SK-N-SH (cell line): Measurements from ENCODE around the gene MIOX. TPM values are rescaled to one million over a fixed set of nuclear protein-coding genes. Genes with fewer than 3 reads are reported as not detected.

Source experiments
- CTCF ChIA-PET: fragments of 300-600, 350-600 bp; formaldehyde crosslinking; extraction: SDS; loops from one replicate; lab custom pipeline; 2021; lab: Yijun Ruan, JAX
- POLR2A ChIA-PET: fragments of 350-600 bp; sonication (Branson Sonifier 250); formaldehyde crosslinking; extraction: SDS; loops from one replicate; lab custom pipeline; 2020; ENCODE audit warnings: antibody characterized with exemption, inconsistent platforms; lab: Yijun Ruan, JAX
- DNase-seq: peaks from one replicate; pipeline ENCODE4 v3.0.0; 2012
- H2AFZ ChIP-seq: fragments of 200-600 bp; sonication (generic); 2 replicates; pipeline ENCODE4 v1.8.1; 2016; ENCODE audit warnings: antibody characterized with exemption, mild to moderate bottlenecking, low read depth
- H3F3A ChIP-seq: fragments of 200-600 bp; sonication (generic); replicated peaks from 2 replicates; pipeline ENCODE3; 2016; ENCODE audit warnings: antibody characterized with exemption, mild to moderate bottlenecking; ENCODE audit not compliant: insufficient read depth
- H3K27ac ChIP-seq, 2 experiments: fragments of 200-500 bp in 1 of 2; fragments of 200-600 bp in 1 of 2; sonication (Bioruptor generic) in 1 of 2; sonication (generic), shearing (Covaris generic) in 1 of 2; 2 replicates each; pipeline versions ENCODE4 v1.5.1 to v1.6.1; 2014 to 2016; ENCODE audit warnings: low read depth in 2 of 2, inconsistent platforms in 1 of 2, low read length in 1 of 2, mild to moderate bottlenecking in 1 of 2, mixed read lengths in 1 of 2
- H3K27me3 ChIP-seq: fragments of 200-600 bp; sonication (generic), shearing (Covaris generic); 2 replicates; pipeline ENCODE4 v1.6.1; 2016; ENCODE audit warnings: mixed run types; ENCODE audit not compliant: insufficient read depth
- H3K36me3 ChIP-seq, 2 experiments: fragments of 200-500 bp in 1 of 2; fragments of 200-600 bp in 1 of 2; sonication (Bioruptor generic) in 1 of 2; sonication (generic) in 1 of 2; replicated peaks in 1 of 2; 2 replicates each; pipeline versions ENCODE3 to v1.5.1; 2014 to 2016; ENCODE audit warnings: low read length in 1 of 2, mild to moderate bottlenecking in 1 of 2; ENCODE audit not compliant: insufficient read depth in 2 of 2, control insufficient read depth in 1 of 2
- H3K4me1 ChIP-seq, 2 experiments: fragments of 200-500 bp in 1 of 2; fragments of 200-600 bp in 1 of 2; sonication (Bioruptor generic) in 1 of 2; sonication (generic), shearing (Covaris generic) in 1 of 2; 2 replicates each; pipeline versions ENCODE4 v1.5.1 to v1.6.1; 2014 to 2016; ENCODE audit warnings: low read depth in 1 of 2, low read length in 1 of 2, mixed run types in 1 of 2; ENCODE audit not compliant: insufficient read depth in 2 of 2, control insufficient read depth in 1 of 2
- H3K4me2 ChIP-seq: fragments of 200-600 bp; sonication (generic), shearing (Covaris generic); 2 replicates; pipeline ENCODE4 v1.6.1; 2017; ENCODE audit warnings: mixed run types
- H3K4me3 ChIP-seq, 2 experiments: fragments of 200-500 bp in 1 of 2; fragments of 200-600 bp in 1 of 2; sonication (Bioruptor generic) in 1 of 2; sonication (generic), shearing (Covaris generic) in 1 of 2; 2 replicates each; pipeline versions ENCODE4 v1.5.1 to v1.8.1; 2014 to 2016; ENCODE audit warnings: low read depth in 2 of 2, inconsistent platforms in 1 of 2, low read length in 1 of 2, mild to moderate bottlenecking in 1 of 2, mixed read lengths in 1 of 2, moderate library complexity in 1 of 2
- H3K79me2 ChIP-seq: fragments of 200-600 bp; sonication (generic); 2 replicates; pipeline ENCODE4 v1.8.1; 2017; ENCODE audit warnings: mild to moderate bottlenecking; ENCODE audit not compliant: insufficient read depth
- H3K9ac ChIP-seq: fragments of 200-600 bp; sonication (generic); 2 replicates; pipeline ENCODE4 v1.6.1; 2017; ENCODE audit warnings: mixed run types
- H3K9me2 ChIP-seq: fragments of 200-600 bp; sonication (generic); 2 replicates; pipeline ENCODE4 v1.6.1; 2017; ENCODE audit warnings: mixed run types
- H3K9me3 ChIP-seq: fragments of 200-600 bp; sonication (generic); 2 replicates; pipeline ENCODE4 v1.6.1; 2017; ENCODE audit warnings: mixed run types, mild to moderate bottlenecking, moderate library complexity
- H4K20me1 ChIP-seq: fragments of 200-600 bp; sonication (generic); 2 replicates; pipeline ENCODE4 v1.6.1; 2017; ENCODE audit warnings: mild to moderate bottlenecking, mixed run types; ENCODE audit not compliant: insufficient read depth
- CHD2 ChIP-seq: fragments of 150-350 bp; IDR thresholded peaks from 2 replicates; pipeline ENCODE4 v1.6.1; 2018; ENCODE audit warnings: low read length; ENCODE audit not compliant: partially characterized antibody
- ELF1 ChIP-seq: IDR thresholded peaks from 2 replicates; pipeline ENCODE4 v1.4.0; 2012
- EP300 ChIP-seq, 2 experiments: IDR thresholded peaks; 2 replicates each; pipeline versions ENCODE4 v1.4.0 to v1.6.1; 2012; ENCODE audit warnings: borderline replicate concordance in 1 of 2, low read depth in 1 of 2, low read length in 1 of 2
- EZH2phosphoT487 ChIP-seq: fragments of 200-600 bp; sonication (generic); IDR thresholded peaks from 2 replicates; pipeline ENCODE4 v1.6.1; 2017; ENCODE audit warnings: low read depth, mixed run types, mild to moderate bottlenecking, antibody characterized with exemption, moderate library complexity, borderline replicate concordance
- GABPA ChIP-seq: IDR thresholded peaks from 2 replicates; pipeline ENCODE4 v1.4.0; 2012; ENCODE audit warnings: low read depth, mild to moderate bottlenecking
- JUND ChIP-seq: IDR thresholded peaks from 2 replicates; pipeline ENCODE4 v1.4.0; 2012
- MEF2A ChIP-seq: IDR thresholded peaks from 2 replicates; pipeline ENCODE4 v1.4.0; 2012; ENCODE audit warnings: low read depth, borderline replicate concordance
- MXI1 ChIP-seq: IDR thresholded peaks from 2 replicates; pipeline ENCODE4 v1.6.1; 2012; ENCODE audit warnings: mild to moderate bottlenecking, low read depth, low read length, improper control_type of control experiment
- RAD21 ChIP-seq: IDR thresholded peaks from 2 replicates; pipeline ENCODE4 v1.6.1; 2012; ENCODE audit warnings: mild to moderate bottlenecking, low read length
- RCOR1 ChIP-seq: fragments of 150-350 bp; IDR thresholded peaks from 2 replicates; pipeline ENCODE4 v1.6.1; 2017; ENCODE audit warnings: antibody characterized with exemption, low read length
- REST ChIP-seq: IDR thresholded peaks from 2 replicates; pipeline ENCODE4 v1.6.1; 2012; ENCODE audit warnings: mild to moderate bottlenecking, low read depth, low read length, moderate library complexity
- RFX5 ChIP-seq: IDR thresholded peaks from 2 replicates; pipeline ENCODE4 v1.6.1; 2012; ENCODE audit warnings: mild to moderate bottlenecking, improper control_type of control experiment, low read length
- RXRA ChIP-seq: IDR thresholded peaks from 2 replicates; pipeline ENCODE4 v1.4.0; 2012; ENCODE audit warnings: low read depth, mild to moderate bottlenecking, borderline replicate concordance
- YY1 ChIP-seq: IDR thresholded peaks from 2 replicates; pipeline ENCODE4 v1.4.0; 2012; ENCODE audit warnings: low read depth, mild to moderate bottlenecking
- WGBS: methylation state at CpG from one replicate; pipeline ENCODE4 v1.1.6; 2017; ENCODE audit warnings: low lambda C conversion rate; 5-methylcytosine and 5-hydroxymethylcytosine counted together
- polyA plus RNA-seq, 3 experiments: library from polyadenylated mRNA; depleted of rRNA; stranded (reverse); fragments of >200 nt; gene quantifications; 2 replicates each; pipeline ENCODE4 v1.2.3, GENCODE V29; 2012
- TF ChIP-seq, protein P1 (sequence below): fragments of 150-350 bp; IDR thresholded peaks from 2 replicates; pipeline ENCODE4 v1.6.1; 2016; ENCODE audit warnings: mild to moderate bottlenecking, low read depth, low read length
- TF ChIP-seq, protein P2 (sequence below): IDR thresholded peaks from 2 replicates; pipeline ENCODE4 v1.4.0; 2012; ENCODE audit warnings: low read depth, borderline replicate concordance
- TF ChIP-seq, protein P3 (sequence below): IDR thresholded peaks from 2 replicates; pipeline ENCODE4 v1.4.0; 2012; ENCODE audit warnings: low read depth
- TF ChIP-seq, protein P4 (sequence below): fragments of 150-350 bp; IDR thresholded peaks from 2 replicates; pipeline ENCODE4 v1.6.1; 2017; ENCODE audit warnings: antibody characterized with exemption, low read length, low read depth, borderline replicate concordance

MIOX gene
- polyA plus RNA-seq, 1 of the 3 experiments (the other 2 are of a cell fraction), result 0.05 TPM

- Histone ChIP-seq H3K27me3 (no peaks in the 10 kb centered on the region), H3K36me3 (no peaks in the 10 kb centered on the region), H3K4me1 (peaks cover 0 to 2% of the 10 kb centered on the region in 2 experiments; a peak in 1 of 4 replicates), H3K27ac (no peak overlapping the region), H3K4me3 (no peak overlapping the region), H3K9ac (no peak overlapping the region), H3K9me2 (no peaks in the 10 kb centered on the region), H3K79me2 (no peaks in the 10 kb centered on the region), H3F3A (no peaks in the 10 kb centered on the region), H4K20me1 (no peaks in the 10 kb centered on the region), H3K4me2 (no peak overlapping the region), H2AFZ (no peak overlapping the region)
- WGBS, result 83% methylated on average over 6 of the region's 31 CpGs
- ChIA-PET CTCF (interaction anchor here (1.2 kb wide), 1 partner anchor 14 kb away, joined by 3 read pairs; no protein-coding TSS in a partner anchor), POLR2A (no interaction called here)
- DNase-seq, result no peak
- TF ChIP-seq ELF1 (no peak), GABPA (no peak), RAD21 (no peak), RFX5 (no peak), RXRA (no peak), YY1 (no peak), JUND (no peak), EZH2phosphoT487 (no peak), MXI1 (no peak), MEF2A (no peak), EP300 (IDR thresholded peaks at IDR 0.05; ENCODE audit: borderline replicate concordance in 1 of 2, low read depth in 1 of 2, low read length in 1 of 2) (no peak), RCOR1 (no peak), REST (no peak), CHD2 (no peak)
- TF ChIP-seq, protein P1, sequence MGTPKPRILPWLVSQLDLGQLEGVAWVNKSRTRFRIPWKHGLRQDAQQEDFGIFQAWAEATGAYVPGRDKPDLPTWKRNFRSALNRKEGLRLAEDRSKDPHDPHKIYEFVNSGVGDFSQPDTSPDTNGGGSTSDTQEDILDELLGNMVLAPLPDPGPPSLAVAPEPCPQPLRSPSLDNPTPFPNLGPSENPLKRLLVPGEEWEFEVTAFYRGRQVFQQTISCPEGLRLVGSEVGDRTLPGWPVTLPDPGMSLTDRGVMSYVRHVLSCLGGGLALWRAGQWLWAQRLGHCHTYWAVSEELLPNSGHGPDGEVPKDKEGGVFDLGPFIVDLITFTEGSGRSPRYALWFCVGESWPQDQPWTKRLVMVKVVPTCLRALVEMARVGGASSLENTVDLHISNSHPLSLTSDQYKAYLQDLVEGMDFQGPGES, result no peak
- TF ChIP-seq, protein P2, sequence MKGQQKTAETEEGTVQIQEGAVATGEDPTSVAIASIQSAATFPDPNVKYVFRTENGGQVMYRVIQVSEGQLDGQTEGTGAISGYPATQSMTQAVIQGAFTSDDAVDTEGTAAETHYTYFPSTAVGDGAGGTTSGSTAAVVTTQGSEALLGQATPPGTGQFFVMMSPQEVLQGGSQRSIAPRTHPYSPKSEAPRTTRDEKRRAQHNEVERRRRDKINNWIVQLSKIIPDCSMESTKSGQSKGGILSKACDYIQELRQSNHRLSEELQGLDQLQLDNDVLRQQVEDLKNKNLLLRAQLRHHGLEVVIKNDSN, result no peak
- TF ChIP-seq, protein P3, sequence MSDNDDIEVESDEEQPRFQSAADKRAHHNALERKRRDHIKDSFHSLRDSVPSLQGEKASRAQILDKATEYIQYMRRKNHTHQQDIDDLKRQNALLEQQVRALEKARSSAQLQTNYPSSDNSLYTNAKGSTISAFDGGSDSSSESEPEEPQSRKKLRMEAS, result no peak
- TF ChIP-seq, protein P4, sequence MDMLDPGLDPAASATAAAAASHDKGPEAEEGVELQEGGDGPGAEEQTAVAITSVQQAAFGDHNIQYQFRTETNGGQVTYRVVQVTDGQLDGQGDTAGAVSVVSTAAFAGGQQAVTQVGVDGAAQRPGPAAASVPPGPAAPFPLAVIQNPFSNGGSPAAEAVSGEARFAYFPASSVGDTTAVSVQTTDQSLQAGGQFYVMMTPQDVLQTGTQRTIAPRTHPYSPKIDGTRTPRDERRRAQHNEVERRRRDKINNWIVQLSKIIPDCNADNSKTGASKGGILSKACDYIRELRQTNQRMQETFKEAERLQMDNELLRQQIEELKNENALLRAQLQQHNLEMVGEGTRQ, result no peak
- TF ChIP-seq, all 33 proteins: peak for 0
- H3K9me3 ChIP-seq, result no peaks in the 10 kb centered on the region
Observed at GRCh38 chr22:50489363-50490243, 2.9 kb downstream of the MIOX start.
